HG03521 (cell line): ENCODE results near the gene GDPD5.

Source experiments
- ATAC-seq: cut with Tn5 transposase; IDR thresholded peaks from one replicate; pipeline ENCODE4 v1.9.1; 2021; ENCODE audit warnings: mild to moderate bottlenecking, moderate library complexity; ENCODE audit not compliant: unreplicated experiment

Gene GDPD5

DNA sequence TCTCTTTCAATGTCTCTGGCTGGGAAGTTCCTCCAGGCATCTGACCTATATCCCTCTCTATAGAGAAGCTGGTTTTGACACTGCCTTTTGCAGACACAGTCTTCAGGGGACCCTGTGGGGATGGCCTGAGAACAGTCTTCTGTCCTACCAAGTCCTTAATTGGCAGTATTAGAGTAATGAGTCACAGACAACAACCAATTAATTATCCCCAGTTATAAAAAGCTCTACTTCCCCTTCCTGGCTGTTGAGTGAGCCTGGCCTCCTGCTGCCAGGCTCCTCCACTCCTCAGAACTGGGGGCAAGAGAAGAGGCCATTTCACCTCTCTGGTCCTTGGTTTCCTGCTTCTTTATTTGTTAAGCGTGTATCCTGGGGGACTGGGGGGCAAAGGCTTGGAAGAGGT lies 51.5 kb downstream of the GDPD5 start:
- ATAC-seq = no peak

DNA sequence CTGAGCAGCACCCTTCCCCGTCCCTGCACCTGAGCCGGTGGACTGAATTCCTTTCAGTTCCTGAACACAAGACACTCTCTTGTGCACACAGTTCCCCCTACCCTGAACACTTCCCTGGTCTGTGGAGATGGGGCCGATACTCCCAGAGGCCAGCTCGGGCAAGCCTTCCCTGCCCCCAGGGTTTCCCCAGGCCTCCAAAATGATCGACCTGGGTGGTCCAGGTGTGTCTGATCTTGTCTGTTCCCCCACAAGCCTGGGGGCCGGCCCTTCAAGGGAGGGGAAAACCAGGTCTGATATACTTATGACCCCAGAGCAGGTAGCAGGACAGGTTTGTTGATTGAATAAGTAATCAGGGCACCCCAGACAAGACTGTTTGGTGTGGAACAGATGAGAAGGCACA lies 52.1 kb downstream of the GDPD5 start:
- no peak for ATAC-seq

DNA sequence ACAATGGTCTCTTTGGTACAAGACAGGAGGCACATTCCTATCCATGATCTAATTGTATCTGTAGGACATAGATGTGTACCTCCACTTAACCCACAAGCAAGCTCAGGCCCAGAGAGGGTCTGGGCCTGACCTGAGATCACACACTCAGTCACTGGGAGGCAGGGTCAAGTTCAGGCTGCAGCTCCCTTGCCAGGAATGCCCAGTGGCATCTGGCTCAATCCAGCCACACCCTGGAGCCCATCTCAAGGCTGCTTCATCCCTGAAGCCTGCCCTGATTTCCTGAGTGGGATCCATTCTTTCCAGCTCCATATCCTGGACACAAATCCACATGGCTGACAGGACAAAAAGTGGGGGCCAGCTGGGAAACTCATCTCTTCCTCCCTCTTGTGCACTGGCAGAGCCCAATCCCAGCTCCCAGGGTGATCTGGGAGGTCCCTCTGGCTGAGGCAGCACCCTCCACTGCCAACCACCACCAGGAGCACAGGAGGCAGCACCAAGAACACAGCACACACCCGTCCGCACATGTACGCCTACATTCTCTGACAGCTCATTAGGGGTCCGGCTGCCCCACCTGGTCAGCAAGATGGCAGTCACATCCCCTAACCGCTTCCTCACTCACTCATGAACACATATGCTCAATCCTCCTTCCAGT lies 53.5 kb downstream of the GDPD5 start:
- ATAC-seq = no peak

DNA sequence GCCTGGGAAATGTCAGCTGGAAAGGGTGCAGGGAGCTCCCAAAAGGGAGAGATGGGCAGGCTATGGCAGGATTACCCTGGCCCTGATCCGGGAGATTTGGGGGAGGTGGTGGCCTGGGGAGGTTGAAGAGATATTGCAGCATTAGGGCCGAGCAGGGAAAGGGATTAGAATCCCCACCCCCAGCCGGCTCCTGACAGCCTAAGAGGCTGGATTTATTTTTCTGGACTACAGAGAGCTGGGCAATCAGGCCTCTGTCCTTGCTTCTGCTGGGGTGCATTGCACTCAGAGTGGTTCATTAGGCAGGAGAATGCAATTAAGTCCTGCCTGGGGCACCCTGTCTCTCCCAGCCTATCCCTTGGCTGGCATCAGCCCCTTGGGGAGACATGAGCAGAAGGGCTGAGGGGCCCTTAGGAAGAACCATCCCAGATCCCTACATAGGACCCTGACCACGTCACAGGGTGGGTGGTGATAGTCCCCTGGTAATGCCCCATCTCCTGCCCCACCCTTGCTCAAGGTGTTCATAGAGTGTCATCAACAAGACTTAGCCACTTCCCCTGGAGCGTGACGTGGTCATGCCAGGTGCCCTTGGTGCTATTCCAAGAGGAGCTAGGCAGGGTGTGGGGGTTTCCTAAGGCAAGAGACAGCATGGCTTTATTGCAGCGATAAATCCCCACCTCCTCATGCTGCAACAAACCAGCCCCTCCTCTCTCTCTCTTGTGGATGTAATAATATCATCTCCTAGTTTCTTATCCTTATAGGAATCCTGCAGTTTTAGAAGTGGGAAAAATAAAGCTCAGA lies 54.4 kb downstream of the GDPD5 start:
- ATAC-seq = no peak

DNA sequence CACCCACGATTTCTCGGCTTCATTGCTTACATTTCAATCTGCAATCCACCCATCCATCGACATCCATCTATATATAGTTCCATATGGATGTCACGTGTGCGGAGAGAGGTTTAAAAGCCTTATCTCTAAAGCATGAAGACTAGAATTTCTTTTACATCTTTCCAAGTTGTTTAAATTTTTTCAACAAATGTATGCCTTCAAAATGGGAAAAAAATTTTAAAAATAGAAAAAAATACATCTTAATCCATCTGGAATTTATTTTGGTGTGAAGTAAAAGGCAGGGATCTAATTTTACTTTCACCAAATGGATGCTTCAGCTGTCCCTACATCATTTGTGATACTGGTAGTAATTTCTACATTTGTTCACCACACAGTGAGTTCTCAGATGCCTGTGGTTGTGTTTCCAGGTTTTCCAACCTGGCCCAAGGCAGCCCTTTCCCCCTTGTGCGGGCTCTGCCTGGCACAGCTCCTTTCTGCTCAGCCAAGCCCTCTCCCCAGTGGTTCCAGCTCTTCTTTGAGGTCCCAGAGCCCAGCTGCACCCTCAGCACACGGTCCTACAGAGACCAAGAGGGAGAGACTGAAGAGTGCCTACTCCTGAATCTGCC lies 55.2 kb downstream of the GDPD5 start:
- no peak for ATAC-seq

DNA sequence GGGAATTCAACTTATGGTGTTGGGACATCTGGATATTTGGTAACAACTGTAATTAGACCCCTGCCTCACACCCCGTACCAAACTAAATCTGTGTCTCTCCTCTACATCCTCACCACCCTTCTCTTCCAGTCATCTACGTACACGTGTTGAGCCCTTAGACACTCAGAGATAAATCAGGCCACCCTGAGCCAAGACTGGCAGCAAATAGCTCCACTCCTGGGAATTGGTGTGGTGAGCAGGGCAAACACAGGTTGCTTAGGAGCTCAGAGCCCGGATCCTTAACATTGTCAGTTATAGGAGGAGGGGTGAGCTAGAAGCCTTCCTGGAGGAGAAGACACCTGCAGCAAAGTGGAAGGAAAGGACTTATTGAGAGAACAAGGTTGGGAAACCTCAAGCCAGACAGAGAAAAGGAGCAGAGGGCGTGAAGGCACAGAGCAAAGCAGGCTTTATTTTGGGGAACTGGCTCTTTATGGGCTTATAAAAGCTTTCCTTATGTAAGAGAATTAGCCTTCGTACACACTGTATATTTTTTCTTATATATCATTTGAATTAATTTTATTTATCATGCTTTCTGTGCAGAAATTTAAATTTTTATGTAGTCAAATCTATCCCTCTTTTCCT lies 55.8 kb downstream of the GDPD5 start:
- no peak for ATAC-seq

DNA sequence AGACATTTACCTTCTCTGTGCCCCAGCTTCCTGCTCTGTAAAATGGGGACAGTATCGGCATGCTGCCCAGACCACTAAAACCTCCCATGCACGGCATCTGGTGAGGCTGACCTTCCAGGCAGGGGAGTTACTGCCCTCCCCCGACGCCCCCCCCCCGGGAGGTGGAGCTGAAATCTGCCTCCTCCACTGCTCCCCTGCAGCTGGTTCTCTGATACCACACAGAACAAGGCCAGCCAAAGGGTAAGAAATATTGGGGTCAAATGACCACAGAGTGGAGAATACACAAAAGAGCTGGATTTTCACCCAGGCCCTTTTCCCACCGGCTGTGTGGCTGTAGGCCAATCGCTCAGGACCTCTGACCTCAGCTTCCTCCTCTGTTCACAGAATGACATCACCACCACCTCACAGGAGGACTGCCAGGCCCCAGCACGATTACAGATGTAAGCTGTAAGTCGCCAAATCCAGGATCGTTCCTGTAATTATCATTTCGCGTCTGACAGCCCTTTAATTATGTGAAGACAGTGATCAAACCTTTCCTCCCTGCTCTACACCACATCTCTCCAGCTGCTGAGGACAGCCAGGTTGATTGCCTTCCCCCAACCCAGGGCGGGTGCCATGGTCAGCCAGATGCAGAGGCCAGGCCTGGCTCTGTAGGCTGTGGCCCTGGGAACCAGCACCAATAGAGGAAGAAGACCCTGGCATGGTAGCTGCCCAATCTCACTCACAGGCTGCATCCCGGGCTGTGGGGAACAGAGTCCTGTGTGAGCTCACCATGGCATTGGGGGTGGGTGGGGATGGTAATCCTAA lies 57.0 kb downstream of the GDPD5 start:
- ATAC-seq = no peak

DNA sequence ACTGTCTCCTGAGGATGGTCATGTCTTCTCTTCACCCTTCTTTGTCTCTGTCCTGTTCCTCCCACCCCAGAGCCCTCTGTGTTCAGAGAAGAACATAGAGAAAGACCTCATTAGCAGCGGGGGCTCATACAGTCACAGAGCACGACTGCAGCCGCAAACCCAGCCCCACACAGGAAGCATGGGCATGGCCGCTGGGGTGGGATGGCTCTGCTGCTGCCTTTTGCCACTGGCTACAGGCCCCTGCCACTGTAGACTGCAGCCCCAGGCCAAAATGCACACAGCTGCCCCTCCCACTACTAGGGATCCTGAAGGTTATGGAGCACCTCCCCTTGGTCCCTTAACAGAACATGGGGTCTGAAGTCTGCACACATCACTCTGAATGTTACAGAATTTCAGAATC lies 57.9 kb downstream of the GDPD5 start:
- ATAC-seq = no peak

DNA sequence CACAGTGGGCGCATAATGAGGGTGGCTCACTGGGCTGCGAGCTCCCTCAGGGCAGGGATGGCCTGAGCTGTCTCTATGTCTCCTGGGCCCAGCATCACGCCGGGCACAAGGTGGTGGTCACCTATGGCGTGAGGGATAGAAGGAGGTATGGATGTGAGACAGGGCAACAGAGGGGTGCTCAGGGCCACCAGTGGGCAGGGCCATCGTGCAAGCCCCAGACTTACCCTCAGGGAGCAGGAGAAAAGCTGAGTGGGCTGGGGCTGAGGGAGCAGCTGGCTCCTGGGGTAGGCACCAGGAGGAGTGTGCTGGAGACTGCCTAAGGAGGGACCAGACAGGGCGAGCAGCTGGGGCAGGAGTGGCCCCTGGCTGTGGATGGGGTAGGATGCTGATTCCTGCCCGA lies 58.4 kb downstream of the GDPD5 start:
- no peak for ATAC-seq

DNA sequence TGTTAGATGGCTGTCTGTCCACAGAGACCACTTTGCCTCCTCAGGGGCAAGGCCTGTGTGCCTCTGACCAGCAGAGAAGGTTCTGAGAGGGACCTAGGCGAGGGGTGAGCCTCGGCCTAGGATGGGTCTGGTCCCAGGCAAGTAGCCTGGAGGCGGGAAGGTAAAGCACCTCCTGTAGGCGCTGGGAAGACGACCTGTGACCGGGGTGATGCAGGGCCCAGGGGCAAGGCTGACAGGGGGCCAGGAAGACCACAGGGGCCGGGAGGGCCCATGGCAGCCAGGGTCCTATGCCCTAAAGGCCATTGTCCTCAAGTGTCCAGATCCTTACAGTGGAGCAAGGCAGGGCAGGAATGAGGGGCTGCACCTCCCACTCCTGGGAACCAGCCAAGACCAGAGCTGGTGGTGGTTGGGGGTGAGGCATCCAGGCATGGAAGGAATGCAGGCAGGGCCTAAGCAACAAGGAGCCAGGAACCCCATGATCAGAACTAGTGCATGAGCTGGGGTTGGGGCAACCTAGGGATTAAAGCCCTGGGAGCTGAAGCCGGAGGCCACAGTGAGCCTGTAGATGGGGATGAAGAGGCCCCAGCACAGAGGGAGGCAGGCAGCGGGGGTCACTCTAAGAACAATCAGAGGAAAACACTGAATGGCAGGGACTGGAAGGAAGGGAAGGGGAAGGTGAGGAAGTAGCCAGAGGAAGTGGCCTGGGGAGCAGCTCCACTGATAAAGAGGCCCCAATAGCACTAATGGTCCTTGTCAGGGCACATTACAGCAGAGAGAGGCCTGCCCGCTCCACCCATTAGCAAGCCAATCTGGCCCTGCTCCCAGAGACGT lies 59.8 kb downstream of the GDPD5 start:
- ATAC-seq = no peak

DNA sequence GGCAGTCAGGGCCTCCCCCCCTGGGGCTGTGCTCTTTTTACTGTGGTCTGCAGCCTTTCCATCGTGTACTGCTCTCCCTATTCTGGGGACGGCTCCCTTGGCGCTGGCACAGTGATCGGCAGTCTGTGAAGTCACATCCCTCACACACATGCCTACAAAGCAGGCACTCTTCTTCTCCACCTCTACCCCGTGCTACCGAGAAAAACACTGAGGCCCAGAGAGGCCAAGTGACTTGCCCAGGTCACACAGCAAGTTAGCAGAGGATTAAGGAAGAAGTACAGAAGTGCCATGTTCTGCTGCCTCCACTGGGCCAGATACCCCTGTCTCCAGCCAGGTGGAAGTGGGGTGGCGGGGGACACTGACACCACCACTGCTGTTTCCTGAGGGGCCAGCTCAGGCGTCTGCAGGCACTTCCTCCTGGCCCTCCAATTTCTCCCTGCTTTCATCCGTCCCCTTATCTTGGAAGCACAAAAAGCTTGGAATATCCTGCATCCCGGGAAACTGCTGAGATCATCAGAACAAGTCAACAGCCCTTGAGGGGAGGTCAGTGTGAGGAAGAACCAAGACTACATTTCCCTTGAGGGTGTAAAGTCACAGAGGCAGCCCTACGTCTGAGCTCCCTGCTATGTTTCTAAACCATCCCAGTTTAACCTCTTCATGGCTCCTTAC lies 62.5 kb downstream of the GDPD5 start:
- no peak for ATAC-seq

DNA sequence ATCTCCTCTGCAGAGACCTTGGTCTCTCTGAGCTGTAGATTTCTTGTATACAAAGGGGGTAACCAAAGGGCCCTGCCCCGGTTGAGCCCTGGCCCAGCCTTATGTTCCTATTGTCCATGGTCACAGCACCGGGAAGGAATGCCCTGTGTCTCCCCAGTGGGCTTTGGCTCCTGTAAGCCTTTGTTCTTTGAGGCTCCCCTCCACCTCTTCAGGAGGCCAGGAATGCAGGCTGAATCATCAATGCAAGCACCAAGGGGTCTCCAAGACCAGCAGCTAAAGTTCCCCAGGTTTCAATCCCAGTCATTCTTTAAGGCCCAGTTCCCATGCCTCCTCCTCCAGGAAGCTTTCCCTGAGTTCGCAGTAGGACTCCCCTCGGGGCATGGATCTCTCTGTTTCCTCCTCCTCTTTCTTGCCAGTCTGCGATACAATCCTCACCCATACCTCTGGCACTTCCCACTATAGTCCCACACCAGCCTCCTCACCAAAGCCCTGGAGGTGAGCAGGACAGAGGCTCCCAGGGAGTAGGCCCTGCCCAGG lies 63.6 kb downstream of the GDPD5 start:
- no peak for ATAC-seq

DNA sequence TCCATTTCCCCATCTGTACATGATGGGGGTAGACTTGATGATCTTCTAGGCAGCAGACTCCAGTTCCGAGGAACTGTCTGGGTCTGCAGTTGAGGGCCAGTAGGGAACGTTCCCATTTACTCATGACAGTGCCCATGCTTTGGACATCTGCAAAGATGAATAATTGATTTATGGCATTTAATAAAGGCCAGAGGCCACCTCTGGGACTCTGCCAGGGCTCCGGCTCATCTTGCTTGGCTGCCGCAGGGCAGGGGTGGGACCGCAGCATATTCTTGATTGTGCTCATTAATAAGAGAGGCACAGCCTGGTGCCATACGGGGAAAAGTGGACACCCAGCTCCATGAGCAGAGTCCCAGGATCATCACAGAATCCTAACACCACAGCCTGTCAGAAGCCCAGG lies 64.6 kb downstream of the GDPD5 start:
- ATAC-seq = no peak

DNA sequence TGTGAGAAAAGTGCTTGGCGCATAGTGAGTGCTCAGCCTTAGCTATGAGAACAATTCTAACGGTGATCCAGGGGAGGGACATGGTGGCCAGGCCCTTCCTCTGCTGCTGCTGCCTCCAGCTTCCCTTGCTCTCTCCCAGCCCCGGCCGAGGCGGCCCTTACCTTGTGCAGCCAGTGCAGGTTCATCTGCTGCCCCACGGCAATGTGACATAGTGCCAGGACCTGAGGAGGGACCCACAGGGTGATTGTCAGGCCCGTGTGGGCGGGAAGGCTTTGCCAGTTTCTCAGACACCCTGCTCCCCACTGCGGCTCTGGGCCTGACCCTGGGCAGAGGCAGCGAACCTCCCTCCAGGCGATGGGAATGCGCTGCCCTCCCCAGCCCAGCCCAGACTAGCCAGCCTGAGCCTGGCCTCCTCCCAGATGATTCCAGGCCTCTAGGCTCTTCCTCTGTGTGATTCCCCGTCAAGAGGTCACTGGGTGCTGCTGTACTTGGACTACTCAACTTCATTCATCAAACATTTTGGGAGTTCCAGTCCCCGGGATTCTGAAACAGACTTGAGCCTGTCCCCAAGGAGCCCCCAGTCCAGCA lies 69.1 kb downstream of the GDPD5 start:
- ATAC-seq = no peak

DNA sequence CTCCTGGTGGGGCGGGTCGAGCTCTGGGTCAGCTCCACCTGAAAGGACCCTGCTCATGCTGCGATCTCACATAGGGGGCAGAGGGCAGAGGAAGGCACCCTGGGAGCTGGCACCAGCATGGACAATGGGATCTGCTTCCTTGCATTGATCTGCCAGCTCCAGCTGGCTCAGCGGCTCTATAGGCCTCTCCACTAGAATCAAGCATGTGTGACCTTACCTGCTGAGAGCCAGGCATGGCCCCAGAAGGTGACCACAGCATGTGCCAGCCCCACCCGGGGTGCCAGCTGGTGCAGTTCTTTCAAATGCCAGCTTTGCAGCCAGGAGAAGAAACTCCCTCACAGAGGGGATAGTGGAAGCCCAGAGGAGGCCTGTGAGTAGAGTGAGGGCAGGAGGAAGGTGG lies 70.8 kb downstream of the GDPD5 start:
- ATAC-seq = no peak

DNA sequence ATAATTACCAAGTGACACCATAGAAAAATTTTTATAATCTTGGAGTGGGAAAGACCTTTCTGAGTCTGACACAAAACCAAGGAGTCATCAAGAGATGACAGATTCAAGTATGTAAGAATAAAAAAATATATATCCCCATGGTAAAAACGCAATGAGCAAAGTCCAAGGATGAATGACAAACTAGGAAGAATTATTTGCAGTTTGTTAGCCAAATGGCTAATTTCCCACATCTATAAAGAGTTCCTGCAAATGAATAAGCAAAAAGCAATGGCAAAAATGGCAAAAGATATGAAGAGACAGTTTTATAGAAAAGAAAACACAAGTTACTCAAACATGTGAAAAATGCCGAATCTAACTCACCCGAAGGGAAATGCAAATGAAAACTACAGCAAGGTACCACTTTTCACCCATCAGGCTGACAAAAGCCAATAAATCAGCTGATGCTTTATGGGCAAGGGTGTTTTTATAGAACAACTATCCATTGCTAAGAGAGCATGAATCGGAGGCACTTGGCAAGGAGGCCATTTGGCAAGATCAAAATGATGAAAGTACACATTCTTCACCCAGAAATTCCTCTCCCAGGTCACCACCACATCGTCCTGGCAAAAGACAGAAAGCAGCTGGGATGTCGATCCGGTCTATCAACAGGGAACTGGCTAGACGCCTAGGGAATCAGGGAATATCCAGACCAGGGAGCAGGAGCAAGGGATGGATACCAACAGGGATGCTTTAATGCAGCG lies 71.7 kb downstream of the GDPD5 start:
- ATAC-seq = no peak

DNA sequence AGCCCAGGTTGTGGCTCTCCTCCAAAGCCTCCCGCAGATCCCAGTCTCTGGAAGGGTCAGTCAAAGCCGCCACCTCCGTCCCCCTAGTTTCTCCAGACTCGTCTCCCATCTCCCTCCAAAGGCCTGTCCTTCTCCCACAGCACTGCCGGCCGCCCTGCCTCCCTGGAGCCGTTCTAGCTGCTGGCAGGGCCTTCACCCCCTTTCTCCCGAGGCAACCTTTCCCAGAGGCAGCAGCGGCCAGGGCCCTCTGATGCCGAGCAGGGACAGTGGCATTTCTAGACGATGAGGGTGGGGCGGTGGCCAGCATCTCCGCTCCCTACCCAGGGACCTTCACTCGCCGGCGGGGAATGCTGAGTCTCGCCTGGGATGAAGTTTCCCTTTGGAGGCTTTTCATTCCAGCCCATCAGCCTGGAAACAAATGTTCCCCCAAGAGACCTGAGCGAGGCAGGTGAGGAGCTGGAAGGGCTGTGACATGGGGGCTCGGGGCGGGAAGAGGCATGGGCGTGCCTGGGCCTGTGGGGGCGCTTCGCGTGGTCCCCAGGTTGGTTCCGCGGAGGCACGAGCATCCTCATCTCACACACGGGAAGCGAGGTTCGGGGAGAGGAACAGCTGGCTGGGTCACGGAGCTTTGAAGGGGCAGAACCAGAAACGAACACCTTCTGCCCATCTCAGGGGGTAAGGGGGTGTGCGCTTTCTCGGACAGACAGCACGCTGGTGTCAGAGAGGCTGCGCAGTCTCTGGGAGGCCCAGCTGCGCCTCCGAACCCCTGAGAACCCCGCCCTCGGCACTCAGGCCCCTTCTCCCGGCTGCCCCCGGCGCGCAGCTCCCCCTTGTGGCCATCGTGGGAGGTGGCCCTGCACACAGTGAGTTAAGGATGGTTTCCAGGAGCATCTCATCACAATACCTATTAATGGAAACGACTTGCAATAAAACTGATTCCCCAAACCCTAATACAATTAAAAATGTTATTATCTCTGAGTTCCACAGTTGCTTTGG lies 74.6 kb downstream of the GDPD5 start:
- ATAC-seq = no peak
